Measurements from ENCODE around the gene MVB12B. TPM values are rescaled to one million over a fixed set of nuclear protein-coding genes. Genes with fewer than 3 reads are reported as not detected.

MVB12B gene
- total RNA-seq, 1 experiment from 2014 or later: 6.1 TPM

DNA sequence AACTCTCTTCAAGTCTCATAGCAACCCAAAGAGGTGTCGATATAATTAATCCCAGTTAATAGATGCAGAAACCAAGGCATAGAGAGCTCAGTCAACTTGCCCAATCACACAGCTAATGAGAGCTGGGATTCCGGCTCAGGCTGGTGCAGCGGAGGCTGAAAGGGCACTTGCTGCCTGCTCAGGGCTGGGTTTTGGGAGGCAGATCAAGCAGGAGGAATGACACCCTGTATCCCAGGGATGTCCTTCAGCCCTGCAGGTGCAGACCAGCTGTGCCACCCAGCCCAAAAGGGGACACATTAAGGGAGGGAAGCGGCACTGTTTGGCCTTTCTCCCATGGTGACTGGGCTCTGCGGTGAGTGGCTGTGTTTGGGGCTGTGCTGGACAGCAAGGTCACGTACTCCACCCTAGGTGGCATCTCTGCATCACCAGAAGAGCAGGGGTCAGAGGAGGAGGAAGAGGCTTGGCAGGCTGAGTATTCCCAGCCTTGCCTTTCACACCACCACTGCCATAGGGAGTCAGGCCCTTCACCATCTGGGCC, 124.1 kb downstream of the MVB12B start:
- no peak for DNase-seq (ENCODE audit: low read depth)

DNA sequence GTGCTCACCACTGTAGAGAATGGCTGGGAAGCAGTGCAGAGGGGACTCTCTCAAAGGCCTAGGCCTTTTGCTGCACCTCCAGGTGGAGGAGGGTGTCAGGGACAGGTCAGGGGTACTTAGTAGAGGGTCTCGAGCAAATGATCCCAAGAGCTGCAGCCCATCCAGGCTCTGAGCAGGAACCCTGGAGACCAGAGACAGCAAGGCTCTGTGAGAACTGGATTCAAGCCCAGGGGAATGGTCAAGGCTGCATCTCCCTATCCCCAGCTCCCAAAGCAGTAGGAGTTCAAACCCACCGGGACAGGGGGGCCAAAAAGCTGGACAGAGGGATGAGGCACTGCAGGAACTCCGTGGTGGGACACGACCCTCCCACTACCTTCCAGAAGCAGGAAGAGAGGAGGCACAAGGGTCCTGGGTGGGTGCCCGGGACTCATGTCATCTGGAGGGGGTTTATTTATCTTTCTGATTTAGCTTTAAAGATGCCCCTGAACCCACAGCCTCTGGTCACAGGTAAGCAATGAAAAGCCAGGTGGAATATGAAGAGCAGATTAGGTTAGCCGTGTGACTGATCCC, 124.8 kb downstream of the MVB12B start:
- no peak for DNase-seq (ENCODE audit: low read depth)

- DNase-seq (ENCODE audit: low read depth): no peak
These were observed 125.5 kb downstream of the MVB12B start for GRCh38 chr9:126452106-126452505.

GRCh38 chr9:126453156-126453963, 126.7 kb downstream of the MVB12B start:
- no peak for DNase-seq (ENCODE audit: low read depth)

DNA sequence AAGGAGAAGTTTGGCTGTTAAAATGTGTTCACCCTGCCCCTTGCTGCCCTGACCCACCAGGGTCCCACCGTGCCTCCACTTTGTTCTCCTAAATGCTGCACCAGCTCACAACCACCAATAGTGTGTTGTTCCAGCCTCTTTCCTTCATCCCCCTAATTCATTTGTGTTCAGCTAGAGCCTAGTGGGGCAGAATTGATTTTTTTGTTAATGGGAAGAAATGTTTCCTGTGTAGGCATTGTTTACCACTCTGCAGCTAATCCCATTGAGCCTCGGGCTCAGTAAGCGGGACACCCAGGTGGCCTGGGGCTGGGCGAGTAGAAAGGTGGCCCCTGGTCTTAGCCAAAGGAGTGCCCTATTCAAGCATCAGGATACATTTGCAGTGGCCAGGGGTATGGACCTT, 127.6 kb downstream of the MVB12B start:
- DNase-seq (ENCODE audit: low read depth): no peak

DNA sequence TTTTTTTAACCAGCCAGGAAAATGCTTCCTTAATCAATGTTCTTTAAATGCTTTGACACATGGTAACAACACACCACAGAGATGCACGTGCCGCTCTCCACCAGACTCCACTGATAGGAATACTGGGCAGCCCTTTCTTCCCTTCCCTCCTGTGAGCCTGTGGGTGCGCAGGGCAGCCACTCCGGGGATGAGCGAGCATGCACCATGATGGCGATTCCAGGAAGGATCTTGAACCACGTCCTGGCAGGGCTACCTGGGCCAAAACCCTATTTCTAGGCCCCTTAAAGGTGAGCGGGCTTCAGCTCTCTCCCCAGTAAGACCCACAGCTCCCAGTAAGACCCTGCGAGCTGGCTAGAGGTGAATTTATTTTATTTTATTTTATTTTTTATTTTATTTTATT, 128.2 kb downstream of the MVB12B start:
- DNase-seq (ENCODE audit: low read depth): no peak

GRCh38 chr9:126456441-126457174, 130.0 kb downstream of the MVB12B start:
- DNase-seq (ENCODE audit: low read depth): no peak

GRCh38 chr9:126457175-126457547, 130.5 kb downstream of the MVB12B start:
- DNase-seq (ENCODE audit: low read depth): no peak

DNA sequence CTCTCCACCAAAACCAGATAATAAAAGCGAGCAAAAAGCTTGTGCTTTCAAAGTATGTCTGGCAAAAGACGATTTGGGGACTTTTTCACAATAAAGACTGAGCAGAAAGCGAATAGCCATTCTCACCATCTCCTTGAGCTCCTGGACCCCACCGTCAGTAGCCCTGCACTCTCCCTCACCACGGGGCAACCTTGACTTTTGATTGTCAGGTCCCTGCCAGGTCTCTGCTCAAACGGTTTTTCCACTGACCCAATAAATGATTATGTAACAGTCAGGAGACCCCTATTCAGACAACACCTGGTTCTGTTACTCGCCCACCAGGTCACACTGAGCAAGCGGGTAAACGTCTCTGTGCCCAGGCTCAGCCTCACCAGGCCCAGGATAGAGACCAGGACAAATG, 131.3 kb downstream of the MVB12B start:
- DNase-seq (ENCODE audit: low read depth): no peak

- DNase-seq (ENCODE audit: low read depth): no peak
These were observed 132.5 kb downstream of the MVB12B start for GRCh38 chr9:126459126-126459525.

- DNase-seq (ENCODE audit: low read depth): no peak
These were observed 132.9 kb downstream of the MVB12B start for GRCh38 chr9:126459546-126459945.

DNA sequence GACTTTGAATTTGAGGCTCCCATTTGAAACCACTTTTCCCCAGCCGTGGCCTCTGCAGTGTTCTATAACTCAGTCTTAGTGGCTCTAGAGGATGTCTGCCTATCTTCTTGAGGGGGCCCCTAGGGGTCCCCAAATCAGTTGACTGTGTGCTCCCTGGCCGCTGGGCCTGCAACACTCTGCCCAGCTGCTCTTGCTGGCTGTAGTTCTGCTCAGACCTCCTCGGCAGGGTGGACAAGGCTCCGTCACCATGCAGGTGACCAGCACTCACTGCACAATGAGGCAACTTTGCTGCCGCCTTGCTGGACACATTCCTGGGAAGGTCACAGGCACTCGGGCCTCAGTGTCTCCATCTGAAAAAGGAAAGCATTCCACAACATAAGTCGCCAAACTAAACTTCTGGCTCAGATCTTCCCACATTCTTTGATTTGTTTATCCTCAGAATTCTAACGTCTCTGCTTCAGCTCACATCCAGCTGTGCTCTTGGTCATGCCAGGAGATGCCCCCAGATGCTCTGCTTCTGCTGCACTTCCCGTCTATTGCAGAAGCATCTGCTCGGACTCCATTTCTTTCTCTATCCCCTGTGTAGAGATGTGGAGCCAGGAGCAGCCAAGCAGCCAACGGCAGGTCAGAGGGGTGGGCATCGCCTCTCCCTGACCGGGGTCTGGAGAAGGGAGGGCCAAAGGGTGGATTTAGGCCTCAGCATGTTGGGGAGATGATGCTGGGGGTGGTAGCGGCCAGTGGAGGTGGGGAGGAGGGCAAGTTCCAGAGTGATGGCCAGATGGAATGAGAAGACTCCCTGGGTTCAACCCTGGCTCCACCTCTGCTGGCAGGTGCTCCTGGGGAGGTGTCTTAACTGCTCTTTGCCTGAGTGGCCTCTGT, 133.6 kb downstream of the MVB12B start:
- no peak for DNase-seq (ENCODE audit: low read depth)

GRCh38 chr9:126461029-126461428, 134.4 kb downstream of the MVB12B start:
- DNase-seq (ENCODE audit: low read depth): no peak

DNA sequence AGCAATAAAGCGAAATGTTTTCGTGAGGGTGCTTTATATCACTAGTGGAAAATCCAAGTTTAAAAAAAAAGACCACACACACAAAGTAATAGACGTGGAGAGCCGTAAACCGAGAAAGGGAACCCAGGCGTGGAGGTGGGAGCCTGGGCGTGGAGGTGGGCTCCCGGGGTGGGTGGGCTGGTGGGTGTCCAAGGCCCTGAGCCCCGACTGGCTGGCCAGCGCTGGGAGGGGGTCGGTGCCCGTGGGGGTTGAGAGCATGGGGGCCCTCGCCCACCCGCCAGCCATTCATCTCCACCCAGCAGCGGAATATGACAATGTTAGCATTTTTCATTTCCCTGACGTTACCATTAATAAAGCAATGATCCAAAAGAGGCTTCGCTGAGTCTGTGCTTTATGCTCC, 135.0 kb downstream of the MVB12B start:
- DNase-seq (ENCODE audit: low read depth): no peak

GRCh38 chr9:126462617-126463016, 136.0 kb downstream of the MVB12B start:
- DNase-seq (ENCODE audit: low read depth): no peak

- DNase-seq (ENCODE audit: low read depth): no peak
These were observed 136.8 kb downstream of the MVB12B start for GRCh38 chr9:126463426-126463825.

DNA sequence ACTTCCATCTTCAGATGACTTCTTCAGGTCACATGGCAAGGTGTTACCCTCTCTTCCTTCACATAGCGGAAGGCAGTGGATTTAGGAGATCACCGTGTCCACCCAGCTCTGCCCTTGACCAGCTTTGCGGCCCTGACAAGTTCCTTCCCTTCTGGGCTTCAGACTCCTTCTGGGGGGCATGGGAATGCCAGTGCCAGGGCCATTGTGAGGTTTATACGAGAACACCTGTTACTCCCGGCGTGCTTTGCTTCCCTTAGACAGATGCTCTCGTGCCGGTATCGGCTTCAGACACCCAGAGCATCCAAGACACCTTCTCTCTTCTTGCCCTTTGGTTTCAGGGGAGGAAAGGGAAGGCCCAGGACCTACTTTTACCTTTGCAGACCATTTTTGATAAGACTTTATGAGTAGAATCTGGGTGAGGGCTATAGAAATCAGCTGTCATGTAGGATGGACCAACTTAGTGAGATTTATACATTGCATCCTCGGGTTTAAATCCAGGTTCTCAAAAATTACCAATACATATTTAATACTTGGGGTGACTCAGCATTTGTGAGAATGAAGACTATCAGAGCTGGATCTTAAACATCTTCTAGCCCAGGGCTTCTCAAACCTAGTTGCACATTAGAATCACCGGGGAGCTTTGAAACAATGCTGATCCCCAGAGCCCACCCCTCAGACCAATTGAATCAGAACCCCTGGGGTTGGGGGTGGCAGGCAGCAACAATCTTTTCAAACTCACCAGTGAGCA, 138.2 kb downstream of the MVB12B start:
- DNase-seq (ENCODE audit: low read depth): no peak

DNA sequence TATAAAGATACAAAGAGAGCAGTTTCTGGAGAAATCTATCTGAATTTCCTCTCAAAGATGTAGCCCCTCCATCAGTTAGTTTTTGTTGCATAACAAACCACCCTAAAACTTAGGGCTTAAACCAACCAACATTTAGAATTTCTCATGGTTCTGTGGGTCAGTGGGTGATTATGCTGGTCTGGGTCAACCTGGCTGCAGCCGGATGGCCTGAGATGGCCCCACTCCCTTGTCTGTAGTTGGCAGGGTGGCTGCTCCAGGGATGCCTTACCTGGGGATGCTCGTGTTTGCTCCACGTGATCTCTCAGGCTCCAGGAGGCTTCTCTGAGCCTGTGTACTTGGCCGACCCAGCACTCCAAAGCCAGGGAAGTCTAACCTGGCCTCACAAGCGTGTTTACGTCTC, 139.3 kb downstream of the MVB12B start:
- DNase-seq (ENCODE audit: low read depth): no peak

DNA sequence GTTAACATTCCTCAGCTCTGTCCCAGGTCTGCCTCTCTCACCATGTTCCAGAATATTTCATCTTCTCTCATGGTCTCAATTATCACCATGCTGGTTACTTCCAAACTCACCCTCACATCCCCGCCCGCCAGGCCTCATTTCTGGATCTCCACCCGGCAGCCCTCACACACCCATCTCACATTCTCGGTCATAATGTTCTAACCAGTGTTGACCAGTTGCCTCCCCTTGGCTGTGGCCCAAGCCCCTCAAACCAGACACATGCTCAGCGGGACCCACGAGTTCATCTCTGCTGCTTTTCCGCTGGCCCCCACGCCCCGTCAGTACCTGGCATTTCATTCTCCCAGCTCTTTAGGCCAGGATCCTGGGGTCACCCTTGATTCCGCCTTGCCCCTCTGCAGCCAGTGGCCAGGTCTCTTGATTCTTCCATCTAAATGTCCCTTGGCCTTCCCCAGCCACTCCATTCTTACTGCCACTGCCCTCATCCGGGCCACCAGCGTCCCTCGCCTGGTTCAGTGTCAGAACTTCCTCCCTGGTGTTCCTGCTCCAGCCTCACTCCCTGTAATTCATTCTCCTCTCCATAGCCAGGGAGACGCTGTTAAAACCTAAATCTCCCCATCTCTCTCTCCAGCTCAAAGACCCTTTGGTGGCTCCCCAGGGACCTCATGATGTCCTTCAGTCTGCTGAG, 141.7 kb downstream of the MVB12B start:
- DNase-seq (ENCODE audit: low read depth): no peak

- peak; percentile 35 for DNase-seq (ENCODE audit: low read depth)
These were observed 143.8 kb downstream of the MVB12B start for GRCh38 chr9:126470241-126470993.

Measured in Daoy (cell line).